Measurements from ENCODE around the gene COL11A2. TPM values are rescaled to one million over a fixed set of nuclear protein-coding genes. Genes with fewer than 3 reads are reported as not detected.
A peak's percentile ranks its signal among the peaks of the same experiment; 100 is the strongest.

Gene COL11A2
- total RNA-seq, 3 donors from 2014 or later: 0.32 to 1.0 (median 0.98) TPM

- Histone ChIP-seq H3K4me1 (peaks cover 5 to 6% of the 10 kb centered on the region in 2 donors), H3K9me3 (no peaks in the 10 kb centered on the region), H3K4me3 (no peak overlapping the region), H3K27me3 (no peaks in the 10 kb centered on the region), H3K36me3 (no peaks in the 10 kb centered on the region), H3K27ac (no peak overlapping the region)
- intact Hi-C loops (cut with DNase I; ENCODE audit: low total_unique reads): no loop called here
- TF ChIP-seq CTCF (IDR thresholded peaks at IDR 0.05) (no peak), POLR2A (IDR thresholded peaks at IDR 0.05) (no peak), POLR2AphosphoS5 (IDR thresholded peaks at IDR 0.05) (no peak)
- DNase-seq (ENCODE audit: low spot score in 2 of 2): no peak
Measured at GRCh38 chr6:33211666-33212422, 19.6 kb upstream of the COL11A2 start.

- peaks cover 5 to 6% of the 10 kb centered on the region in 2 donors for H3K4me1 ChIP-seq
Measured at GRCh38 chr6:33211136-33211535, 18.9 kb upstream of the COL11A2 start.

GRCh38 chr6:33209856-33210255 lies 17.6 kb upstream of the COL11A2 start:
- Histone ChIP-seq H3K9me3 (no peaks in the 10 kb centered on the region), H3K36me3 (no peaks in the 10 kb centered on the region), H3K27ac (no peak overlapping the region), H3K4me3 (no peak overlapping the region), H3K27me3 (no peaks in the 10 kb centered on the region), H3K4me1 (peaks cover 5 to 10% of the 10 kb centered on the region in 2 donors)
- DNase-seq (ENCODE audit: low spot score in 2 of 2): no peak
- intact Hi-C loops (cut with DNase I; ENCODE audit: low total_unique reads): no loop called here
- TF ChIP-seq CTCF (IDR thresholded peaks at IDR 0.05) (no peak), POLR2AphosphoS5 (IDR thresholded peaks at IDR 0.05) (no peak), POLR2A (IDR thresholded peaks at IDR 0.05) (no peak)

More at GRCh38 chr6:33211136-33211535, 18.9 kb upstream of the COL11A2 start:
- no peak overlapping the region for H3K27ac ChIP-seq
- H3K9me3 ChIP-seq: no peaks in the 10 kb centered on the region
- DNase-seq (ENCODE audit: low spot score in 2 of 2): no peak
- TF ChIP-seq POLR2A (IDR thresholded peaks at IDR 0.05) (no peak), CTCF (IDR thresholded peaks at IDR 0.05) (no peak), POLR2AphosphoS5 (IDR thresholded peaks at IDR 0.05) (no peak)
- H3K36me3 ChIP-seq: no peaks in the 10 kb centered on the region
- intact Hi-C loops (cut with DNase I; ENCODE audit: low total_unique reads): no loop called here
- H3K27me3 ChIP-seq: no peaks in the 10 kb centered on the region
- no peak overlapping the region for H3K4me3 ChIP-seq

GRCh38 chr6:33208091-33208967 lies 16.1 kb upstream of the COL11A2 start, which contains the start of gene RING1:
Gene RING1, plus strand, starts transcription at chr6:33208500. Its CDS starts 323 bp downstream, at chr6:33208823.
- intact Hi-C loops (cut with DNase I; ENCODE audit: low total_unique reads): no loop called here
- no peaks in the 10 kb centered on the region for H3K36me3 ChIP-seq
- H3K4me3 ChIP-seq: peak within 1 kb of the TSS; percentile 73 to 91 (median 91)
- peak within 1 kb of the TSS; percentile 97 to 99 for H3K27ac ChIP-seq
- H3K9me3 ChIP-seq: no peaks in the 10 kb centered on the region
- peaks cover 5 to 22% of the 10 kb centered on the region in 2 donors for H3K4me1 ChIP-seq
- TF ChIP-seq POLR2AphosphoS5 (IDR thresholded peaks at IDR 0.05) (peak; percentile 99 to 100 (median 99)), CTCF (IDR thresholded peaks at IDR 0.05) (no peak), POLR2A (IDR thresholded peaks at IDR 0.05) (peak; percentile 98)
- DNase-seq (ENCODE audit: low spot score in 2 of 2): peak; percentile 87
- no peaks in the 10 kb centered on the region for H3K27me3 ChIP-seq
